Fibroblast of skin of abdomen (primary cell): Measurements from ENCODE around the gene ROR1.
A peak's percentile ranks its signal among the peaks of the same experiment; 100 is the strongest.

Experiments used
- DNase-seq: peaks from one replicate; pipeline ENCODE4 v3.0.0-alpha.2; 2013

ROR1 gene

GRCh38 chr1:63886340-63886739, 112.5 kb downstream of the ROR1 start:
- DNase-seq, result no peak

- DNase-seq, result no peak
Observed at GRCh38 chr1:63887809-63888208, 114.0 kb downstream of the ROR1 start.

- peak; percentile 53 for DNase-seq
Observed at GRCh38 chr1:63888984-63889383, 115.2 kb downstream of the ROR1 start.

- DNase-seq, result no peak
Observed at GRCh38 chr1:63890468-63890867, 116.7 kb downstream of the ROR1 start.

- no peak for DNase-seq
Observed at GRCh38 chr1:63891060-63891690, 117.4 kb downstream of the ROR1 start.

- peak; percentile 71 for DNase-seq
Observed at GRCh38 chr1:63892632-63893395, 119.0 kb downstream of the ROR1 start.

- no peak for DNase-seq
Observed at GRCh38 chr1:63893976-63894375, 120.2 kb downstream of the ROR1 start.

- DNase-seq, result no peak
Observed at GRCh38 chr1:63894627-63895265, 120.9 kb downstream of the ROR1 start.

GRCh38 chr1:63896755-63897154, 122.9 kb downstream of the ROR1 start:
- no peak for DNase-seq

GRCh38 chr1:63898428-63899196, 124.8 kb downstream of the ROR1 start:
- no peak for DNase-seq

- no peak for DNase-seq
Observed at GRCh38 chr1:63901094-63901493, 127.3 kb downstream of the ROR1 start.

GRCh38 chr1:63902844-63903589, 129.2 kb downstream of the ROR1 start:
- DNase-seq, result no peak

GRCh38 chr1:63903947-63904610, 130.3 kb downstream of the ROR1 start:
- no peak for DNase-seq

GRCh38 chr1:63904826-63905225, 131.0 kb downstream of the ROR1 start:
- no peak for DNase-seq

- no peak for DNase-seq
Observed at GRCh38 chr1:63906047-63906704, 132.4 kb downstream of the ROR1 start.

- DNase-seq, result no peak
Observed at GRCh38 chr1:63907051-63907450, 133.2 kb downstream of the ROR1 start.

GRCh38 chr1:63908016-63908415, 134.2 kb downstream of the ROR1 start:
- no peak for DNase-seq

GRCh38 chr1:63909526-63909925, 135.7 kb downstream of the ROR1 start:
- peak; percentile 17 for DNase-seq

- no peak for DNase-seq
Observed at GRCh38 chr1:63911049-63911448, 137.2 kb downstream of the ROR1 start.

- DNase-seq, result no peak
Observed at GRCh38 chr1:63912643-63913042, 138.8 kb downstream of the ROR1 start.

- DNase-seq, result no peak
Observed at GRCh38 chr1:63913533-63913932, 139.7 kb downstream of the ROR1 start.
